Skeletal muscle tissue (tissue), 4 donors: ENCODE data around the gene EPHX1. TPM values are rescaled to one million over a fixed set of nuclear protein-coding genes. Genes with fewer than 3 reads are reported as not detected.

Experiments
- H3K27ac ChIP-seq: one replicate; pipeline ENCODE4 v1.7.0; 2013; ENCODE audit warnings: mild to moderate bottlenecking, low read depth, low read length, inconsistent platforms
- H3K27me3 ChIP-seq, 3 donors: one replicate each; pipeline ENCODE4 v1.7.0; 2013; ENCODE audit warnings: low read length in 3 of 3; ENCODE audit not compliant: control insufficient read depth in 3 of 3, insufficient read depth in 3 of 3
- H3K36me3 ChIP-seq, 3 donors: one replicate each; pipeline ENCODE4 v1.7.0; 2013; ENCODE audit warnings: low read length in 3 of 3; ENCODE audit not compliant: control insufficient read depth in 3 of 3, insufficient read depth in 3 of 3
- H3K4me1 ChIP-seq, 3 donors: one replicate each; pipeline ENCODE4 v1.7.0; 2013; ENCODE audit warnings: low read length in 3 of 3, mild to moderate bottlenecking in 3 of 3; ENCODE audit not compliant: control insufficient read depth in 3 of 3, insufficient read depth in 3 of 3
- H3K4me3 ChIP-seq, 3 donors: one replicate each; pipeline ENCODE4 v1.7.0; 2013; ENCODE audit warnings: low read length in 3 of 3
- H3K9ac ChIP-seq, 3 donors: one replicate each; pipeline ENCODE4 v1.7.0; 2013; ENCODE audit warnings: low read length in 3 of 3, mild to moderate bottlenecking in 3 of 3, moderate library complexity in 2 of 3, low read depth in 1 of 3
- H3K9me3 ChIP-seq, 3 donors: one replicate each; pipeline ENCODE4 v1.7.0; 2013; ENCODE audit warnings: low read length in 3 of 3; ENCODE audit not compliant: control insufficient read depth in 3 of 3
- total RNA-seq: library from RNA; depleted of rRNA; stranded (reverse); fragments of >200 nt; gene quantifications from one replicate; pipeline ENCODE4 v1.2.3, GENCODE V29; 2014
- donor health status: Osteomylitis.

EPHX1 gene
- total RNA-seq, 1 donor from 2014 or later = 13.0 TPM

DNA sequence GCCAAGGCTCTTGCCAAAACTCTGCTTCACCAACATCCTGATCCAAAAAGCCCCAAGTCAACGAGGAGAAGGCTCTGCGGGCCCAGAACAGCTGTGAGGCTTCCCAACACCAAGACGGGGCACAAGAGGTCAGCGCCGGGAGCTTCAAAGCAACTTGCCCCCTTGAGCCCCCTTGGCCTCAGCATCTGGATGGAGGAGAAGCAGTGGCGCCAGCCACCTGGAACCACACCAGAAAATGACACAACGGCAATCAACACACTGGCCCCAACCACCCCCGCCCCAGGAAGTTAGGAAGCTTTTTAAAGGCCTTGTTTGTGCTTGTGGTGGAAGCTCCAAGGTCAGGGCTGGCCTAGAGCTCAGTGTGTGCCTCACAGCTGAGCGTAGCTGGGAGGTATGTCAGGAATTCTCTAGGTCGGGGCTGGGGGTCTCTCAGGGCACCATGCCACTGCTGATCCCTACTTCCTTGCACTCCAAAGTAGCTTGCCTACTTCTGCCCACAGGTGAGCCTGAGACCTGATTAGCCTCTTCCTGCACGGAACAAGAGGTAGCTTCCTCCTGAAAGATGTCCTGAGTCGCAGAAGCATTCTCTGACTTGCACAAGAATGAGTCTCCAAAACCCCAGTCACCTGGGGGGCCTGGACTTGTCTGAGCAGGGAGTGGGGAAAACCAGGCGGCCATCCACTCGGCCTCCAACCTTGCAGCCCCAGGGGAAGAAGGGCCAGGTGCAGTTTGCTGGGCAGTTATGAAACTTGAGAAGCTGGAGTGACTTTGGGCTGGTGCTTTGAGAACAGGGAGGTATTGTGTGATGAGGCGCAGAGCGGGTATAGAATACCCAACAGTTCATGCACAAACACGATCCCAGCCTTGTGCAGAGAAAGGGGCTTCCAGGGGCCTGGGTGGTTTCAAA is 42.0 kb upstream of the EPHX1 start:
- Histone ChIP-seq H3K27ac (peak overlapping the region; percentile 88), H3K27me3 (no peaks in the 10 kb centered on the region), H3K4me3 (peak overlapping the region in 1 of 3 donors; percentile 41), H3K9ac (peak overlapping the region; percentile 0 to 35 (median 34)), H3K36me3 (no peaks in the 10 kb centered on the region), H3K4me1 (peaks cover 40 to 56% (median 49%) of the 10 kb centered on the region in 3 donors), H3K9me3 (no peaks in the 10 kb centered on the region)

DNA sequence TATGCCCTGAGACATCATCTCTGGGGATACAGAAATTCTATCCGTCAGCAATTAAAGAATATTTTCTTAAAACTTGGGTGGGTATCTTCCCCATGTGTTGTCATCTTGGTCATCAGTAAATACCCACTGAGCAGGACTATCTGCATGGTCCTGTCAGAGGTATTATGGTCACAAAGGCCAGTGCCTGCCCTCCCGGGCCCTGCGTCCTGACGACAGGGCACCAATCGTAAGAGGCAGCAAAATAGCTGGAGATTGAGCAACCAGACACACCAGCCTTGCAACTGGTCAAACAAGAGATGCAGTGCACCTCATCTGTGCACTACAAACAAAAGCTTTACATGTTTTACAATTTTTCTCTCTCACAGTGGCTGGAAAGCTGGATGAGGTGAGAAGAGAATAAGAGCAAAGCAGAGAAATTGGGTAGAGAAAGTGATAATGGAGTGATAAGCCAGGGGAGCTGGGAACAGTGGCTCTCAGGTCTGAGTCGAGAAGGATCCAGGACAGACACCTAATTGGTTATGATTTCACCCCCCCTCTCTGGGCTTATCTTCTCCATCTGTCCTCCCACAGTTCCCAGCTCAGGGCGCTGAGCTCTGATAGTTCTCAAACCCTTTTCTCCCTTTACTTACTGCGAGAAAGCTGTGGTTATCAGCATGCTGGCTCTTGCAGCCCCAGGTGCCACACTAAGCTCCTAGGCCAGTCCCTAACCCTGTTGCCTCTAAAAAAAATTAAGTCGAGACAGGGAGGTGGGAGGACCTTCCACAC is 41.1 kb upstream of the EPHX1 start:
- Histone ChIP-seq H3K4me1 (peaks cover 40 to 51% (median 43%) of the 10 kb centered on the region in 3 donors), H3K4me3 (no peak overlapping the region), H3K27ac (no peak overlapping the region), H3K36me3 (no peaks in the 10 kb centered on the region), H3K9ac (no peak overlapping the region), H3K9me3 (no peaks in the 10 kb centered on the region), H3K27me3 (no peaks in the 10 kb centered on the region)

DNA sequence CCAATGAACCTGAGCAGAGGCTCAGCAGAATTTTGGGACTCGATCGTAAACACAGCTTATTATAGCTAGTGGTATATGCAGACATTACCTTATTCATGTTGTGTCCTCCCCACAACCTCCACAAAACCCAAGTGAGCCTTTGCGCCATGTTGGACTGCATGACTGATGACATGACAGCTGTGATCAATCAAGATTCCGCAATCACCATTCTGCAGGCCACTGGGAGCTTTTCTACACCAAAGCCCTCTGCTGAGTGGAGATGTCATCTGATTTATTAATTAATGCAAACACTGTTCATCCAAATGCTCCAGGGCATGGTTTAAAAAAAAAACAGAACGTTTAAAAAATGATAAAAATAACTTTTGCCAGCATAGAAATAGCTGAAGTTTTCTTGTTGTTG is 40.2 kb upstream of the EPHX1 start:
- Histone ChIP-seq H3K9me3 (no peaks in the 10 kb centered on the region), H3K4me1 (peaks cover 33 to 44% (median 38%) of the 10 kb centered on the region in 3 donors), H3K9ac (no peak overlapping the region), H3K36me3 (no peaks in the 10 kb centered on the region), H3K4me3 (no peak overlapping the region), H3K27ac (no peak overlapping the region), H3K27me3 (no peaks in the 10 kb centered on the region)

DNA sequence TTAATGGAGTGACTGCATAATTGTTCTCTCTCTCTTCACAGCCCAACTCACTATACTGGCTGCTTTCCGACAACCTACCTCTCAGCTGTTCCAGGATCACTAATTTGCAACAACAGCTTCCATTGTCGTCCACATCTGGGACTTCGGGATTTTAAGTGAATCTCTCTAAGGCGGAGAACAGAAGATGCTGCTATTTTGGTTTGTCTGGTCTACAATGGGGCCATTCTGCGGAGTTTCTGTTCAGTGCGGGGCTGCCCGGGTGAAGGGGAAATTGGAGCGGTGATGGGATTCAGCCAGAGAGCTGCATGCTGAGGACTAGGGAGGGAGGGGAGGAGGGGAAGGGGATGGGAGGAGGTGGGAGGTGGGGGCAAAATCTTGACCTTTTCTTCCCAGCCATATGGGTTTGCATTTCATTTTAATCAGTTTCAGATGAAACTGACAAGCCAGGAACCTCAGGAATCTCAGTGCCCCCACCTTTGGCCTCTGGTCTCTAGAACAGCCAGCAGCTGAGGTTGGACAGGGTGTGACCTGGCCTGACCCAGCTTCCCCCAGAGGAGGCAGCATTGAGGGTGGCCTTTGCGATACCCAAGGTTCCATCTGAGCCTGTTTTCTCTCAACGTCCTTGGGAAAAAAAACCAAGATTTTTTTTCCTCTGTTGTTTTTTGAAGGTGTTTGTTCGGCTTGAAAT is 39.2 kb upstream of the EPHX1 start:
- Histone ChIP-seq H3K27ac (no peak overlapping the region), H3K4me3 (no peak overlapping the region), H3K4me1 (peaks cover 33 to 44% (median 41%) of the 10 kb centered on the region in 3 donors), H3K27me3 (no peaks in the 10 kb centered on the region), H3K36me3 (no peaks in the 10 kb centered on the region), H3K9me3 (no peaks in the 10 kb centered on the region), H3K9ac (no peak overlapping the region)

DNA sequence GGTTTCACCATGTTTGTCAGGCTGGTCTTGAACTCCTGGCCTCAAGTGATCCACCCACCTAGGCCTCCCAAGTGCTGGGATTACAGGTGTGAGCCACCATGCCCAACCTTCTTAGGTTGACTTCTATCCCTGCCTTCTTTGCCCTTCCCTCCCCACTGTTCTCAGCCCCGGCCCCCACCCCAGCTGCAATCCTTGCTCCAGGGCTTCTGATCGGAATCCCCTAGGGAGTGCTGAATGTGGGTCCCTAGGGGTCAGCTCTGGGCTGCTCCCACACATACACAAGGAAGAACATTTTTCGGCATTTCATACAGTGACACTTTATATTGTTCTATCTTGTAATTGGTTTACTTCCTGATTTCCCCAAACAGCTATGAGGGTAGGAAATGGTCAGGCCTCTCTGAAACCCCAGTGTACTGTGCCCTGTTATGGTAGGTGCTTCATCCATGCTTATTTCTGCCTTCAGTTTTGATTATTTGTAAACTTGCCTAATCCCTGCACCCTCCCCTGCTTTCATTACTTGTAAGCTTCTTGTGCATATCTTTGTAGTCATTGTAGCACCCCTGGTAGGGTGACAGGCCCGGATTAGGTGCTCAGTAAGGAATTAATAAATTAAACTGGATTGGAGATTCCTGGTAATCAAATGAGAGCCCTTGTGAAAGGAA is 38.1 kb upstream of the EPHX1 start:
- no peaks in the 10 kb centered on the region for H3K36me3 ChIP-seq
- H3K4me1 ChIP-seq = peaks cover 26 to 44% (median 40%) of the 10 kb centered on the region in 3 donors
- H3K27me3 ChIP-seq = no peaks in the 10 kb centered on the region
- H3K9ac ChIP-seq = no peak overlapping the region
- H3K9me3 ChIP-seq = no peaks in the 10 kb centered on the region
- no peak overlapping the region for H3K4me3 ChIP-seq
- no peak overlapping the region for H3K27ac ChIP-seq

DNA sequence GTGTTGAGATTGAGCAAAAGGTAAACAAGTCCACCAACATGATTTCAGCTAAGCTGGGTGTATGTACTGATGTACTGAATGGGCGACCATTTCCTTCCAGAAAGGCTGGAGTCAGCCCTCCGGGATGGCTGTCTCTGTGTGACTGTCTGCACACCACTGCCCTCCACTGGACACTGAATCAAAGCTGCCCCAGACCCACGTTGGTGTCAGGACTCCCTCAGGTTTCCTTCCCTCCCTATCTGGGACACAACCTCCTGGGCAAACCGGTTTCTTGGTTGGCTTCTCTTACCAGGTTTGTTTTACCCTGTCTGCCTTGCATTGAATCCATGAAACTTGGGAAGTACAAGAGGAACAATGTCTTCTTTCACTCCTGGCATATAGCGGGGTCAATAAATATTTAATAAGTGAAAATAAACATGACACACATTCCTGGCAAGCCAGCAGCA is 37.6 kb upstream of the EPHX1 start:
- H3K36me3 ChIP-seq = no peaks in the 10 kb centered on the region
- no peak overlapping the region for H3K9ac ChIP-seq
- no peak overlapping the region for H3K4me3 ChIP-seq
- H3K4me1 ChIP-seq = peaks cover 24 to 44% (median 39%) of the 10 kb centered on the region in 3 donors
- H3K9me3 ChIP-seq = no peaks in the 10 kb centered on the region
- H3K27me3 ChIP-seq = no peaks in the 10 kb centered on the region
- H3K27ac ChIP-seq = no peak overlapping the region

DNA sequence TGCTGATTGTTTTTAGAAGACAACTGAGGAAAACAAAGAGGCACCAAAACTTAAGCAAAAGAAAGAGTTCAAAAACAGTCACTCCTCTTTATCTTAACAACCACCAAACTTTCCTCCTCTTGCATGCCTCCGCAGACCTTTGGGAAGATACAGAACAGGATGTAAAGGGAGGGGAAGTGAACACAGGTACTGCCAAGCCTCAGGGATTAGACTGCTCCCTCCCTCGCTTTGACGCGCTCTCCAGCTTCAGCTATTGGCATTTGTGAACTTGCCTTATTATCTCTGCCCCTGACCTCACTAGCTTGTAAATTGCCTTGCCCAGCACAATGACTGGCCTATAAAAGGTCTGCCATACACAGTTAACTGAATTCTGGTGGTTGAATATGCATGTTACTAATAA is 37.1 kb upstream of the EPHX1 start:
- Histone ChIP-seq H3K4me3 (no peak overlapping the region), H3K27me3 (no peaks in the 10 kb centered on the region), H3K4me1 (peaks cover 19 to 40% (median 34%) of the 10 kb centered on the region in 3 donors), H3K9ac (no peak overlapping the region), H3K36me3 (no peaks in the 10 kb centered on the region), H3K9me3 (no peaks in the 10 kb centered on the region), H3K27ac (no peak overlapping the region)

DNA sequence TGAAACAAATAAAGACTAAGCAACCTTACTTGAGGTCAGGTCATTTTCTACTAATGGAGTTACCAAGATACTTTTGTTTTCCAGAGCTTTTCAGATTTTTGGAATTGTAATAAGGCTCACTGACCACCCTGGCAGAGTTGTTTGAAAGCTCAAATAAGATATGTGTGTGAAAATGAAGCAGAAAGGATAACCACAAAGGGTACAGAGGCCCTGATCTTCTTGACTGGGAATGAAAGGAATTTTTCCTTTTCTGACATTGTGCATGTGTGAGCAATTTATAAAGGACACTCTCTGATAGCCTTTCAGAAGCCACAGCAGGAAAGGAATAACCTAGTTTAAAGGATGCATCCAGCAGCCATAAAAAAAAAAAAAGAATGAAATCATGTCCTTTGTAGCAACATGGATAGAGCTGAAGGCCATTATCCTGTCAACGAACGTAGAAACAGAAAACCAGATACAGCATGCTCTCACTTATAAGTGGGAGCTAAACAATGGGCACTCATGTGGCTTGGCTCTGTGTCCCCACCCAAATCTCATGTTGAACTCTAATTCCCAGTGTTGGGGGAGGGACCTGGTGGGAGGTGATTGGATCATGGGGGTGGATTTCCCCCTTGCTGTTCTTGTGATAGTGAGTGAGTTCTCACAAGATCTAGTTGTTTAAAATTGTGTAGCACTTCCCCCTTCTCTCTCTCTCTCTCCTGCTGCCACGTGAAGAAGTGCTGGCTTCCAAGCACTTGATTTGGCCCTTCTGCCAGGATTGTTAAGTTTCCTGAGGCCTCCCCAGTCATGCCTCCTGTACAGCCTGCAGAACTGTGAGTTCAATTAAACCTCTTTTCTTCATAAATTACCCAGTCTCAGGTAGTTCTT is 35.4 kb upstream of the EPHX1 start:
- no peaks in the 10 kb centered on the region for H3K27me3 ChIP-seq
- no peak overlapping the region for H3K9ac ChIP-seq
- H3K4me1 ChIP-seq = peaks cover 23 to 41% (median 32%) of the 10 kb centered on the region in 3 donors
- H3K9me3 ChIP-seq = no peaks in the 10 kb centered on the region
- no peaks in the 10 kb centered on the region for H3K36me3 ChIP-seq
- no peak overlapping the region for H3K4me3 ChIP-seq
- H3K27ac ChIP-seq = no peak overlapping the region

DNA sequence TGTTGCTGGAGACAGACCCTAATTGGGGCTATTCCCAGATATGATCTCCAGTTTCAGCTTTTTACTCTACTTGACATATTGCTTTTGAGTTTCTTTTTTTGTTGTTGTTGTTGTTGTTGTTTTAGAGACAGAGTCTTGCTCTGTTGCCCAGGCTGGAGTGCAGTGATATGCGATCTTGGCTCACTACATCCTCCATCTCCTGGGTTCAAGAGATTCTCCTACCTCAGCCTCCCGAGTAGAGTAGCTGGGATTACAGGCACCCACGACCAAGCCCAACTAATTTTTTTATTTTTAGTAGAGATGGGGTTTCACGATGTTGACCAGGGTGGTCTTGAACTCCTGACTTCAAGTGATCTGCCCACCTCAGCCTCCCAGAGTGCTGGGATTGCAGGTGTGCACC is 33.6 kb upstream of the EPHX1 start:
- peak overlapping the region in 1 of 3 donors; percentile 92 for H3K4me3 ChIP-seq
- no peak overlapping the region for H3K9ac ChIP-seq
- H3K27me3 ChIP-seq = no peaks in the 10 kb centered on the region
- no peaks in the 10 kb centered on the region for H3K9me3 ChIP-seq
- H3K36me3 ChIP-seq = peaks cover 3 to 4% (median 4%) of the 10 kb centered on the region in 3 donors
- H3K4me1 ChIP-seq = peaks cover 38 to 52% (median 47%) of the 10 kb centered on the region in 3 donors
- H3K27ac ChIP-seq = peak overlapping the region; percentile 89
